Thoracic aorta (tissue), 2 donors: ENCODE results near the gene GPLD1. TPM values are rescaled to one million over a fixed set of nuclear protein-coding genes. Genes with fewer than 3 reads are reported as not detected.
"Not testable (repeated sequence)": the region's sequence is repeated elsewhere in the genome, so short reads cannot be mapped to it uniquely, and the experiment has no call there.

Experiments used
- ATAC-seq: fragments of 150-250 bp; one replicate; pipeline ENCODE4 v1.8.0; 2017; ENCODE audit warnings: low read depth; ENCODE audit not compliant: insufficient number of reproducible peaks, low FRiP score
- DNase-seq: peaks from one replicate; pipeline ENCODE4 v3.0.0-alpha.2; 2020; ENCODE audit warnings: low spot score
- H3K27ac ChIP-seq, 2 donors: fragments of 200-600 bp; sonication (generic); 1 replicate in 1 of 2; 2 replicates in 1 of 2; pipeline ENCODE4 v1.5.1; 2016; ENCODE audit warnings: mild to moderate bottlenecking in 2 of 2, moderate library complexity in 2 of 2
- H3K27me3 ChIP-seq: fragments of 200-600 bp; sonication (generic); replicated peaks from 2 replicates; pipeline ENCODE4 v1.6.0; 2016; ENCODE audit warnings: mild to moderate bottlenecking; ENCODE audit not compliant: insufficient read depth
- H3K36me3 ChIP-seq: fragments of 200-600 bp; sonication (generic); one replicate; pipeline ENCODE4 v1.5.1; 2016
- H3K4me1 ChIP-seq, 2 donors: fragments of 200-600 bp; sonication (generic); 1 replicate in 1 of 2; 2 replicates in 1 of 2; pipeline versions ENCODE4 v1.5.1 to v1.6.0; 2016; ENCODE audit warnings: low read depth in 2 of 2, mild to moderate bottlenecking in 1 of 2; ENCODE audit not compliant: control insufficient read depth in 1 of 2
- H3K4me3 ChIP-seq: fragments of 200-600 bp; sonication (generic); 2 replicates; pipeline ENCODE4 v1.5.1; 2016; ENCODE audit warnings: mild to moderate bottlenecking
- H3K9me3 ChIP-seq: fragments of 200-600 bp; sonication (generic); 2 replicates; pipeline ENCODE4 v1.5.1; 2016
- total RNA-seq, 2 donors: library from RNA; depleted of rRNA; stranded (reverse); fragments of >200 nt; gene quantifications; one replicate each; pipeline versions ENCODE4 v1.1.0 to v1.2.3, GENCODE V29; 2016
- TF ChIP-seq, protein P1 (sequence below): fragments of 200-600 bp; sonication (generic); IDR thresholded peaks from one replicate; pipeline ENCODE4 v1.5.1; 2019; ENCODE audit warnings: antibody characterized with exemption

Gene GPLD1
- total RNA-seq, 2 donors from 2014 or later = 22.3 to 30.3 TPM

DNA sequence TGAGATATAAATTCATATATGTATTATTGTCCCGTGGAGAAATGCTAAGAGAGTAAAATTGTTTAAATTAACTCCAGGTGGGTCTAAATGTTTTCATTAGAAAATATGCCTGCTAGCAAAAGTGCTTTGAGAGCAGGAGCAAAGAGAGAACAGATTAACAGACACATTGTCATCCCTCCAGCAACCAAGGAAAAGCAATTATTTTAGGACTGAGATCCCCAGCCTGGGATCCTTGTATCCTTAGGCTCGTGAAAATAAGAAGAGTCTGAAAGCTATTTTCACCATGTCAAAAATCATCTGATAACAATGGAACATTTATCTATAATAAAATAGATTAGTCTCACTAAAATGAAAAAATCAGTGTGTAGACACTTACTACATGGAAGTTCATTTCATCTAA is 98.2 kb downstream of the GPLD1 start:
- no peak for ATAC-seq
- H3K9me3 ChIP-seq = no peaks in the 10 kb centered on the region
- no peaks in the 10 kb centered on the region for H3K4me1 ChIP-seq
- H3K27me3 ChIP-seq = no peaks in the 10 kb centered on the region
- H3K27ac ChIP-seq = no peak overlapping the region
- H3K4me3 ChIP-seq = no peak overlapping the region
- no peaks in the 10 kb centered on the region for H3K36me3 ChIP-seq
- TF ChIP-seq, protein P1, sequence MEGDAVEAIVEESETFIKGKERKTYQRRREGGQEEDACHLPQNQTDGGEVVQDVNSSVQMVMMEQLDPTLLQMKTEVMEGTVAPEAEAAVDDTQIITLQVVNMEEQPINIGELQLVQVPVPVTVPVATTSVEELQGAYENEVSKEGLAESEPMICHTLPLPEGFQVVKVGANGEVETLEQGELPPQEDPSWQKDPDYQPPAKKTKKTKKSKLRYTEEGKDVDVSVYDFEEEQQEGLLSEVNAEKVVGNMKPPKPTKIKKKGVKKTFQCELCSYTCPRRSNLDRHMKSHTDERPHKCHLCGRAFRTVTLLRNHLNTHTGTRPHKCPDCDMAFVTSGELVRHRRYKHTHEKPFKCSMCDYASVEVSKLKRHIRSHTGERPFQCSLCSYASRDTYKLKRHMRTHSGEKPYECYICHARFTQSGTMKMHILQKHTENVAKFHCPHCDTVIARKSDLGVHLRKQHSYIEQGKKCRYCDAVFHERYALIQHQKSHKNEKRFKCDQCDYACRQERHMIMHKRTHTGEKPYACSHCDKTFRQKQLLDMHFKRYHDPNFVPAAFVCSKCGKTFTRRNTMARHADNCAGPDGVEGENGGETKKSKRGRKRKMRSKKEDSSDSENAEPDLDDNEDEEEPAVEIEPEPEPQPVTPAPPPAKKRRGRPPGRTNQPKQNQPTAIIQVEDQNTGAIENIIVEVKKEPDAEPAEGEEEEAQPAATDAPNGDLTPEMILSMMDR = no peak
- DNase-seq = no peak

DNA sequence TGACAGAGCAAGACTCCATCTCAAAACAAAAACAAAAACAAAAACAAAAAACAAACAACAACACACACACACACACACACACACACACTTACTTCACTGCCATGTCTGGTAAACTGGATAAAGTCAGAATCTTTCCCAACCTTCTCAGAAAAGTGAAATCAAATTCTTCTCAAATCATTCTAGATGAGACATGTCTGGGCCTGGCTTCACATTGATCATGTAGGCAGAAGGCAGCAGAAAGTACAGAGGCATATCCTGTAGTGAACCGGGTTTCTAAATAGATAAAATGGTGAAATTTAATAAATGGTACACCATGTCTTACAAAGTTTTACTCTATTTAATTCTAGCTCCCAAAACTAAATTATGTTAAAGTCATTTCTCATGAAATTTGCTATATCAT is 101.6 kb downstream of the GPLD1 start:
- TF ChIP-seq, protein P1 = no peak

DNA sequence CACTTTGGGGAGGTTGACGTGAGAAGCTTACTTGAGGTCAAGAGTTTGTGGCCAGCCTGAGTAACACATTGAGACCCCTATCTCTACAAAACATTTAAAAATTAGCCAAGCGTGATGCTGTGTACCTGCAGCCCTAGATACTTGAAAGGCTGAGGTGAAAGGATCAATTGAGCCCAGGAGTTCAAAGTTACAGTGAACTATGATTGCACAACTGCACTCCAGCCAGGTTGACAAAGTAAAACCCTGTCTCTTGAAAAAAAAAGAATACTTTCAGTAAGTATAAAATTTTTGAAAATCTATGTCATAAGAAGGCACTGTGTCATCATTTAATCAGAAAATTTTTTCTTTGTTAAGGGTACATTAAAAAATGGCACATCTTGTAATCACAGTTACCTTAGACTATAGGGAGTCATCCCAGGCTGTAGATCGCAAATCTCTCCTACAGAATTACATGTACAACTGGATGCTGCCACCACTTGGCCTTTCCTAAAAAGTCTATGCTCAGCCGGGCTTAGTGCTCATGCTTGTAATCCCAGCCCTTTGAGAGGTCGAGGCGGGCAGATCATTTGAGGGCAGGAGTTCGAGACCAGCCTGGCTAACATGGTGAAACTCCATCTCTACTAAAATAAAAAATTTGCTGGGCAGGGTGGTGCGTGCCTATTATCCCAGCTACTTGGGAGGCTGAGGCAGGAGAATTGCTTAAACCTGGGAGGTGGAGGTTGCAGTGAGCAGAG is 103.7 kb downstream of the GPLD1 start:
- no peaks in the 10 kb centered on the region for H3K9me3 ChIP-seq
- TF ChIP-seq, protein P1 = no peak
- no peaks in the 10 kb centered on the region for H3K4me1 ChIP-seq
- no peak for ATAC-seq
- H3K27me3 ChIP-seq = no peaks in the 10 kb centered on the region
- no peak for DNase-seq
- H3K27ac ChIP-seq = no peak overlapping the region
- H3K36me3 ChIP-seq = no peaks in the 10 kb centered on the region
- no peak overlapping the region for H3K4me3 ChIP-seq

More for the DNA sequence above, 101.6 kb downstream of the GPLD1 start:
- H3K27ac ChIP-seq = no peak overlapping the region
- no peak overlapping the region for H3K4me3 ChIP-seq
- DNase-seq (no peak), ATAC-seq (no peak)
- H3K36me3 ChIP-seq = no peaks in the 10 kb centered on the region
- no peaks in the 10 kb centered on the region for H3K27me3 ChIP-seq
- no peaks in the 10 kb centered on the region for H3K4me1 ChIP-seq
- no peaks in the 10 kb centered on the region for H3K9me3 ChIP-seq

DNA sequence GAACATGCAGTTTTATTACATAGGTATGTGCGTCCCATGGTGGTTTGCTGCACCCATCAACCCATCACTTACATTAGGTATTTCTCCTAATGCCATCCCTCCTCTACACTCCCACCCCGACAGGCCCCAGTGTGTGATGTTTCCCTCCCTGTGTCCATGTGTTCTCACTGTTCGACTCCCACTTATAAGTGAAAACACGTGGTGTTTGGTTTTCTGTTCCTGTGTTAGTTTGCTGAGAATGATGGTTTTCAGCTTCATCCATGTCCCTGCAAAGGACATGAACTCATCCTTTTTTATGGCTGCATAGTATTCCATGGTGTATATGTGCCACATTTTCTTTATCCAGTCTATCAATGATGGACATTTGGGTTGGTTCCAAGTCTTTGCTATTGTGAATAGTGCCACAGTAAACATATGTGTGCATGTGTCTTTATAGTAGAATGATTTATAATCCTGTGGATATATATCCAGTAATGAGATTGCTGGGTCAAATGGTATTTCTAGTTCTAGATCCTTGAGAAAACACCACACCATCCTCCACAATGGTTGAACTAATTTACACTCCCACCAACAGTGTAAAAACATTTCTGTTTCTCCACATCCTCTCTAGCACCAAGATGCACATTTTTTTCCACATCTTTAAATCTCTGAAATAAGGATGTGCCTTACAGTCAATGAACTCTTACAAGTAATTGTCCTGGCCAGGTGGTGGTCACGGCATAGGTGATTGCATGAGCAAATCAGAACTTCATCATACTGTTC is 104.8 kb downstream of the GPLD1 start:
- H3K9me3 ChIP-seq, ATAC-seq, H3K36me3 ChIP-seq, H3K27me3 ChIP-seq, DNase-seq, H3K4me1 ChIP-seq, H3K4me3 ChIP-seq, H3K27ac ChIP-seq: not testable (repeated sequence)

DNA sequence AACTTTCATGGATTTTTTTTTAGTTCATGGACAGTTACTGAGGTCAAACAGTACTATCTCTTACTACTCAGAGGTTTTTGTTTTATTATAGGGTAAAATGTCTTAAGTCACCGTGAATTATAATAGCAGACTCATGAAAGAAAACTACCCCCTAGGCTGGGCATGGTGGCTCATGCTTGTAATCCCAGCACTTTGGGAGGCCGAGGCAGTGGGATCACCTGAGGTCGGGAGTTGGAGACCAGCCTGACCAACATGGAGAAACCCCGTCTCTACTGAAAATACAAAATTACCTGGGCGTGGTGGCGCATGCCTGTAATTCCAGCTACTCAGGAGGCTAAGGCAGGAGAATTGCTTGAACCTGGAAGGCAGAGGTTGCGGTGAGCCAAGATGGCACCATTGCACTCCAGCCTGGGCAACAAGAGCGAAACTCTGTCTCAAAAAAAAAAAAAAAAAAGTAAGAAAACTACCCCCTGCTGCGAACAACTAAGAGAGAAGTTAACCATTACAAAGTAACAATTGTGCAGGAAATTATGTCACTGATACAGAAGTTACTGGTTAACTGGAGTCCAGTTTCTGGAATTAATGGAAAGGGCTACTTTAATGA is 106.4 kb downstream of the GPLD1 start:
- ATAC-seq, H3K9me3 ChIP-seq, H3K27me3 ChIP-seq, H3K4me3 ChIP-seq, H3K36me3 ChIP-seq, DNase-seq, H3K4me1 ChIP-seq, H3K27ac ChIP-seq: not testable (repeated sequence)

DNA sequence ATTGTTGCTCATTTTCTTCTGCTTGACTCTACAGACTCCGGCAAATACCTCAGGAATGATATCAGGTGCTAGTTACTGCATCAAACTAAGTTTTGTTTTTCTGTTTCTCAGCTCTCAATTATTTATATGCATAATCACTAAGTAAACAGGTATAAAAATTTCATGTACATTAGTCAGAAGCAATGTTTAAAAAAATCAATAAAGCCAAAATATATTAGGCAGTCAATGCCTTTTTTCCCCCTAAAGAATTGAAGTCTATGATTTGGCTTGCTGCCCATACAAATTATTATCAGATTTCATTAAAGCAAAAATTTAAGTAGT is 107.2 kb downstream of the GPLD1 start:
- Histone ChIP-seq H3K27me3 (no peaks in the 10 kb centered on the region), H3K27ac (no peak overlapping the region), H3K9me3 (no peaks in the 10 kb centered on the region), H3K4me1 (no peaks in the 10 kb centered on the region), H3K4me3 (no peak overlapping the region), H3K36me3 (no peaks in the 10 kb centered on the region)
- TF ChIP-seq, protein P1 = no peak
- ATAC-seq = no peak
- DNase-seq = no peak
